Right ventricle myocardium inferior (tissue), 1 donor: ENCODE results near the gene POLE. TPM values are rescaled to one million over a fixed set of nuclear protein-coding genes. Genes with fewer than 3 reads are reported as not detected.

Experiments
- ATAC-seq: fragments of 200-7000 bp; cut with Tn5 transposase; one replicate; pipeline ENCODE4 v1.9.1; 2020; ENCODE audit warnings: mild to moderate bottlenecking, moderate library complexity
- DNase-seq: peaks from one replicate; pipeline ENCODE4 v3.0.0; 2021; ENCODE audit errors: missing footprints
- intact Hi-C: fragments of 100-400 bp; cut with DNase I; formaldehyde crosslinking; loops from one replicate; pipeline ENCODE4 v1.11.0; 2022
- total RNA-seq: library from RNA; stranded (reverse); fragmentation: NEBNext Ultra II Directional; extraction: Animal tissue kit (Norgen Biotek cat#: 25700); gene quantifications from one replicate; pipeline ENCODE4 v1.2.1, GENCODE V29; 2021
- donor health status: DM: no; HTN: yes; CAD: no; lungs with severe emphysema.

POLE gene
- total RNA-seq, 1 donor from 2014 or later: 12.1 TPM

DNA sequence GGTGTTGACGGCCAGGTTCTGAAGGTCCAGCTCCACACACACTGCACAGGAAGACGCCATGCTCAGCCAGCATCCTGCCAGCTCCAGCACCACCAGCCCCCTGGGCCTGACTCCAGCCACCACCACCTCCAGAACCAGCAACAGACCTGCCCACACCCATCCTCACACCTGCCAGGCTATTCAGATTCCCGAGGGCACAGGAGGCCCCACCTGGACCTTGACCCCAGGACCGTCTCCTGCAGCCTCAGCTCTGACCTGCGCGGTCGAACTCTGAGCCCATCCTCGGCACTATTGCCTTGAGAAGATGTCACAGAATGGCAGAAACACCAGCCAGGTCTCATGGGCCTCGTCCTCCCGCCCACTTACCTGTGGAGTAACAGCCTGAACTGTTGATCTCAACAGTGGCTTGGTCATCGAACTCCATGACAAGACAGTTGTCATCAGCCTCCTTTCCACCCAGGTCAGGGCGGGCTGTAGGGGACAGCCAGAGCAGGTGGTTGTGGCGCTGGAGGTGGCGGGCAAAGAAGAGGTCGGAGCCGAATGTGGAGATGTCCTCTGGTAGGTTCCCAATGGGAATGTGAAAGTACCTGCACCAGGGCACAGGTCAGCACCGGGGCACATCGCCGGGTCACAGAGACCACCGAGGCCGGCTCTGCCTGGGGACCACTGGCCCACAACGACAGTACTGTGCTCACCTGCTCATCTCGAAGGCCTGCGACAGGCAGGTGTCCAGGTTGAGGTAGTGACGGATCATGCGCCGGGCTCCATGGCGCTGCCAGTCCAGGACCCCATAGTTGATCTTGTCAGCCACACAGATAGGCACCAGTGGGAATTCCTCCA is 45.1 kb downstream of the POLE start:
- ATAC-seq: no peak
- intact Hi-C loops: no loop called here
- no peak for DNase-seq

DNA sequence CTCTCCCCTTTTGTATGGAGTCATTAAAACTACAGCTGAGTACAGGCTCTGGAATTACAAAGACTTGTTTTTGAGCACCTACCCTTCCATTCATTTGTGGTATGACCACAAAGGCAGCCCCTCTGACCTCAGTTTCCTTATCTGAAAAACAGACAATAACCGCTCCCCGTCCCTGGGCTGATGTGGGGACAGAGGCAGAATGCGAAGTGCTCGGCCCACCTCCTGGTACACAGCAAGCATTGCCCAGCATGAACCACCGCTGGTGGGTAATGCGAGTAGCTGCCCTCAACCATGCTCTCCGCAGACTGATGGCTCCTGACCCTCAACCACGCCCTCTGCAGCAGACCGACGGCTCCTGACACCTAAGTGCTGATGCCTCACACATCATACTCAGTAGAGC is 46.2 kb downstream of the POLE start:
- intact Hi-C loops: no loop called here
- DNase-seq: no peak
- ATAC-seq: no peak

DNA sequence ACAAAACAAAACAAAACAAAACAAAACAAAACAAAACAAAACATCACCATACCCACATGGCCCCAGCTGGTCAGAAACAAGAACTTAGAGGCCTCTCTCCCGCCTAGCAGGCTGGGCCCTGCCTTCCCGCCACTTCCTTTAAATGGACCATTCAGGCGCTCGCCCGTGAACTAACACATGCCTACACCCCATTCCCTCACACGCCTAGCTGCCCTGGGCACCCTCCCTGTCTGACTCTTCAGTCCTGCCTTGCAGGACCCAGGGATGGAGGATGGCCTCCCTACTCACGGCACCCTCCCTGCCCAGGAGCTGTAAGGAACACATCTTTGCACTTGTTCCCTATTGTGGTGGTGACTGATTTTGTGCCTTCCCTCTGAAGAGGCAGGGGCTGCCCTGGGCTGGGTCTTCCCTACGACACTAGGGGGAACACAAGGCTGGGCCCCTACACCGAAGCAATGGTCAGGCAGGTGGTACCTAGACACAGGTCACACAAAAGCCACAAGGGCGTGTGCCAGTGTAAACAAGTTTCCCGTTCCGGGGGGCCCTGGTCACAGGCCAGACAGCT is 47.1 kb downstream of the POLE start:
- intact Hi-C loops: no loop called here
- DNase-seq: no peak

DNA sequence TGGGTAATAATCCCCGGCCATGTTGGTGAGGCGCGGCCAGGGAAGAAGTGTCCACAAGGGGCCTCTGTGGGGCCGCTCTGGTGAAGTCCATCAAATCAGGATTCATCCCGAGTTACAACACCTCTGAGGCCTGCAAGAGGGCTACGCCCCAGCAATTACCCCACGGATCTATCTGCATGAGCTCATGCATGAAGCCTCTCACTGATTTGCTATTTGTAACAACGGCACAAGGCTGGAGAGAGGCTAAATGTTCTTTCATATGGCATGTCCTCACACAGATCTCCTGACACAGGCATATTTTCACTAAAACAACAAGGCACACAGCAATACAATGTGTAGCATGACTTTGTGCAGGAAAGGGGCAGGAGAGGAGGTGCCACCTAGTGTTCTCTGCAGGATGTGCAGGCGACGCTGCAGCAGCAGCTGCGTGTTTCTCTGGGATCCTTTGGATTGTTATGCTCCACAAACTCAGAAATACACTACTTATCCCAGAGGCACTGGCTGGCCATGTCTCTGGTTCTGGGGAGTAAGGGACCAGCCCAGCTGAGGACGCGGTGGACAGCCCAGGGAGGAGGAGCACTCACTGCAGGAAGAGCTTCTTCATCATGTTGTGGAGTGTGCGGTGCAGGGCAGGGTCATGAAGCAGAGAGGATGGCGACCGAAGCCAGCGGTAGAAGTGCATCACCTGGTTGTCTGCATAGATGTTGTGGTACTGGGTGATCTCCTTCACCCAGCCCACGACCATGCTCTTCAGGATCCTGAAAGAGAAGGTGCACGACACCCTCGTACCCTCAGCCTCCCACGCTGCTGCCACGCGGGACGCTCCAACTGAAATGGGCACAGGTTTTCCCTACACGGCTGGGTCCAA is 48.4 kb downstream of the POLE start:
- intact Hi-C loops: no loop called here
- ATAC-seq: no peak
- DNase-seq: no peak

More for the DNA sequence above, 47.1 kb downstream of the POLE start:
- no peak for ATAC-seq

- DNase-seq: no peak
- ATAC-seq: no peak
- intact Hi-C loops: no loop called here
Measured at GRCh38 chr12:132637811-132638210, 49.3 kb downstream of the POLE start.

DNA sequence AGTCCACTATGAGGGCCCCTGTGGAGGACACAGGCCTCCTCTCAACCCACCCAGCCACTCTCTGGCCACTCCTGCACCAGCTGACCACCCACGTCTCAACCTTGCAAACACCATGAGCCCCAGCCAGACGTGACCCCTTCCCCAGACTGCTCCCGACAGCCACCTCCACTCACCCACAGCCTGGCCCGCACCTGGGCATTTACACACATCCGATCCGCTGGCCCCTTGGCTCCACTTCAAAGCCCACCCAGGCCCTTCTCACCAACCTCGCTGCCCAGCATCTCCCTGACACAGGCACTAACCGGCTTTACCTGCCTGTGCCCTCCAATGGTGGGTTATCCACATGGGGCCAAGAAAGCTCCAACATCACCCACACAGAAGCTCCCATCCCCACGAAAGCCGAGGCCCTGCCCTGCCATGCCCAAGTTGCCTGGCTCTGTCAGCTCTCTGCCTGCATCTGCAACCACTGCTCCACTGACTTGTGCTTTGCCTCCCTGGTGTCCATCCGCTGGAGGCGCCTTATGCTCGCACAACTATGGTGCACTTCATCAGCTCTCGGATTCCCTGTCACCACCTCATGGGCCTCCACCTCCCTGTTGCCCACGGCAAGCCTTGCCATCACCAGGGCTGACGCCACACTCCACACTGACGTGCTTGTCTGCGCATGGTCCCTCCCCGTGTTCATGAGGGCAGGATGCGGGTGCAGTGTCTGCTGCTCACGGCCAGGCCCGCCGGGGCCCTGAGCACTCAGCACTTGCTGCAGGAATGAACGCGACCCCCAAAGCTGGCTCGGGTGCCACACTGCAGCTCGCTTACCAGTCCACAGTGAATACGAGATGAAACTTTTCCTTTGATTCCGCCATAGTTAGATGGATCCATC is 51.8 kb downstream of the POLE start:
- intact Hi-C loops: no loop called here
- no peak for DNase-seq
- no peak for ATAC-seq

DNA sequence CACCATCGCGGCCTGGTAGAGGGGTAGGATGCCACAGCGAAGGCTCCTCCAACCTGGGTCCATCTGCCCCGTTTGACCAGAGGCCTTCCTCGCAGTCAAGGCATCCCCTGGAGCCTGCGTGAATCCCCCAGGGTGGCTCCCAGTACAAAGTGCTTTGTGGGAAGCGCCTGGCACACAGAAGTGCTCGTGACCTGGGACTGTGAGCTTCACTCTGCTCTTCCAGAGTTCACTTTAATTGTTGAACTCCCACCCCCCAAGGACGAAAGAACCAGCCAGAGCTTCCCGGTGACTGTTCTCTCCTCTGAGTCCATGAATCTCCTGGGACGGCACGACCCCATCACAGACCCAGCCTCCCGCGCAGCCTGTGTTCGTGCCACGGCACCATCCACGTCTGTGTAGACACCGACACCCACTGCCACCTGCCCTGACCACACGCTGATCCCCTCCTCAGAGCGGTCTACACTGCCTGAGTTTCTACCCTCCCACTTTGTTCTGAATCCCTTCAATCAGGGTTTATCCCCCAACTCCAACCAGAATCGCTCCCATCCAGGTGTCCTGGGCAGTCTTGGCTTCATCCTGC is 52.6 kb downstream of the POLE start:
- DNase-seq (no peak), ATAC-seq (no peak)
- intact Hi-C loops: no loop called here

DNA sequence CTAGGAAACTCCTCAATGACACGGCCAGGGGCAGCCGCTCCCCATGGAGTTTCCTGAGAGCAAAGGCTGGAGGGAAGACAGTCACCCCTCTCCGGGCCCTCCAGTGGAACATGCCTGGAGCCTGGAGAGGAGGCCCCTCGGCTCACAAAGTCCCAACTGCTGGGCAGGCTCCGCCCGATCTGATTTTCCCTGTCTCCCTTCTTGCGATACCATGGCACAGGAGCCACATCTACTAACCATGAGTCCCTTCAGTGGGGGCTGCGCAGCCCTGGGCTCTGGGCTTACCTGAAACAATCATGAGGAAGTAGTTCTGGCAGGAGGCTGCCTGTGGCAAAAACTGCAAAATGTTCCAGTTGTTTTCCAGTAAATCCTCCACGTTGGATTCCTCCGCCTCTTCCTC is 53.2 kb downstream of the POLE start:
- ATAC-seq (no peak), DNase-seq (no peak)
- intact Hi-C loops: no loop called here

- no peak for DNase-seq
- intact Hi-C loops: no loop called here
- no peak for ATAC-seq
Measured at GRCh38 chr12:132633398-132633797, 53.7 kb downstream of the POLE start.

GRCh38 chr12:132632521-132633228 is 54.5 kb downstream of the POLE start:
- ATAC-seq: peak; percentile 28
- intact Hi-C loops: no loop called here
- no peak for DNase-seq

GRCh38 chr12:132631666-132632065 is 55.5 kb downstream of the POLE start:
- ATAC-seq: no peak
- intact Hi-C loops: no loop called here
- no peak for DNase-seq

- no peak for ATAC-seq
- intact Hi-C loops: no loop called here
- DNase-seq: no peak
Measured at GRCh38 chr12:132630672-132631071, 56.5 kb downstream of the POLE start.

- DNase-seq (no peak), ATAC-seq (no peak)
- intact Hi-C loops: no loop called here
Measured at GRCh38 chr12:132629330-132629729, 57.8 kb downstream of the POLE start.

GRCh38 chr12:132625731-132626430 is 61.3 kb downstream of the POLE start:
- DNase-seq: no peak
- no peak for ATAC-seq
- intact Hi-C loops: no loop called here

DNA sequence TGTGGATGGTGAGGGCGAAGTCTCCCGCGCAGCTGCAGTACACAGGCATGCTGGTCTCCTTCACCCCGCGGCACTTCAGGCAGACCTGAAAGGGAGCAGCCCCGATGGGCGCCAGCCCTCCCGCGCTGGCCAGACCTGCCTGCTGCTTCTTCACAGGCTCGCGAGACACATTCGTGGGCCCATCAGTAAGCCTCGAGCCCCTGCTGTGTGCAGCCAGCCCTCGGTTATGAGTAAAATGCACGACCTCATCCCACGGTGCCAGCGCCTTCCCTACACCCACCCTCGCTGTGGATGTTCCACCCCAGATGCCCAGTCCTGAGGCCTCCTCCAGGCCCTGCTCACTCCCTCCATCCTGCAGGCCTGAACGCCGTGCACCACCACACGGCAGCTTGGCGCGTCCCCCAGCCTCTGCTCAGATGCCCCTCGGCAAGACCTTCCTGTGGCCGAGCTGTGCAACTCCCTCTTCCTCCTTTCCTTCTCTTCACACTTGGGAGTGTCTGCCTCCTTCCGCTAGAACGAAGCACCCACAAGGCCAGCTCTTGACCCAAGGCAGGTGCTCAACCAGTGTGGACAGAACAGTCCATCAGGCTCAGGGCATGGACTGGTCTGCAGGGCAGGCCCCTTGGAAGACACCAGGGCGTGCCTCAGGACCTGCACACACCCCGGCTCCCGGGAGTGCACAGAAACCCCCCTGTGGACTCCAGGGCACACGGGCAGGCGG is 62.1 kb downstream of the POLE start:
- ATAC-seq (no peak), DNase-seq (no peak)
- intact Hi-C loops: no loop called here

- no peak for DNase-seq
- no peak for ATAC-seq
- intact Hi-C loops: no loop called here
Measured at GRCh38 chr12:132624186-132624855, 62.8 kb downstream of the POLE start.
